Muscle of leg (tissue), 11 donors: ENCODE measurements around the gene PROX1. TPM values are rescaled to one million over a fixed set of nuclear protein-coding genes. Genes with fewer than 3 reads are reported as not detected.

Experiments used
- DNase-seq: peaks from one replicate; pipeline ENCODE4 v3.0.0; 2013
- H3K27ac ChIP-seq: one replicate; pipeline ENCODE4 v1.5.1; 2013; ENCODE audit warnings: mild to moderate bottlenecking, low read length, control low read depth
- H3K27me3 ChIP-seq: one replicate; pipeline ENCODE4 v1.6.1; 2013; ENCODE audit warnings: low read length; ENCODE audit not compliant: control insufficient read depth, insufficient read depth
- H3K36me3 ChIP-seq: one replicate; pipeline ENCODE4 v1.6.1; 2013; ENCODE audit warnings: low read length; ENCODE audit not compliant: control insufficient read depth, insufficient read depth
- H3K4me1 ChIP-seq: one replicate; pipeline ENCODE4 v1.6.1; 2013; ENCODE audit warnings: low read length; ENCODE audit not compliant: control insufficient read depth, insufficient read depth
- H3K4me3 ChIP-seq: one replicate; pipeline ENCODE4 v1.5.1; 2013; ENCODE audit warnings: low read length, control low read depth
- H3K9me3 ChIP-seq: replicated peaks from 2 replicates; pipeline ENCODE4 v1.6.1; 2013; ENCODE audit warnings: low read depth, low read length; ENCODE audit not compliant: control insufficient read depth
- WGBS: methylation state at CpG from one replicate; pipeline ENCODE4 v1.1.5; 2013; ENCODE audit warnings: missing lambda C conversion rate; ENCODE audit not compliant: insufficient coverage; 5-methylcytosine and 5-hydroxymethylcytosine counted together
- polyA plus RNA-seq, 8 donors: library from polyadenylated mRNA; unstranded; fragments of 120-200 nt; gene quantifications; one replicate each; pipeline versions ENCODE4 v1.2.1 to v1.2.3, GENCODE V29; 2013; ENCODE audit warnings: inconsistent platforms in 1 of 8, low replicate concordance in 1 of 8; ENCODE audit not compliant: insufficient read length in 8 of 8, insufficient read depth in 1 of 8
- total RNA-seq: library from RNA; stranded (reverse); fragments of 120-200 nt; gene quantifications from one replicate; pipeline ENCODE4 v1.2.4, GENCODE V29; 2013

Gene PROX1
- total and polyA plus RNA-seq, 9 donors, result 6.5 to 13.8 (median 10.5) TPM

- DNase-seq, result no peak
- WGBS, result 0% methylated on average over 1 of the region's 6 CpGs
- Histone ChIP-seq H3K4me1 (peaks cover 45% of the 10 kb centered on the region), H3K9me3 (no peaks in the 10 kb centered on the region), H3K27ac (peak overlapping the region; percentile 97), H3K4me3 (peak overlapping the region; percentile 66), H3K36me3 (no peaks in the 10 kb centered on the region), H3K27me3 (peaks cover 70% of the 10 kb centered on the region)
Measured at GRCh38 chr1:213986925-213987250, 885 bp upstream of the PROX1 start.

- WGBS, result 0% methylated on average over 1 of the region's 35 CpGs
- Histone ChIP-seq H3K27ac (peak overlapping the region; percentile 97), H3K9me3 (no peaks in the 10 kb centered on the region), H3K36me3 (no peaks in the 10 kb centered on the region), H3K27me3 (peaks cover 64% of the 10 kb centered on the region), H3K4me1 (peaks cover 42% of the 10 kb centered on the region), H3K4me3 (peak overlapping the region; percentile 66)
- DNase-seq, result no peak
Measured at GRCh38 chr1:213987422-213987926, 299 bp upstream of the PROX1 start.

- 0% methylated on average over 8 of the region's 17 CpGs for WGBS
- H3K4me3 ChIP-seq, result peak overlapping the region; percentile 66
- DNase-seq, result peak; percentile 77
- peaks cover 36% of the 10 kb centered on the region for H3K4me1 ChIP-seq
- peaks cover 53% of the 10 kb centered on the region for H3K27me3 ChIP-seq
- H3K9me3 ChIP-seq, result no peaks in the 10 kb centered on the region
- peak overlapping the region; percentile 97 for H3K27ac ChIP-seq
- H3K36me3 ChIP-seq, result no peaks in the 10 kb centered on the region
Measured at GRCh38 chr1:213988507-213989001, 781 bp downstream of the PROX1 start.

GRCh38 chr1:213989002-213989855, 1.5 kb downstream of the PROX1 start:
- Histone ChIP-seq H3K27me3 (peaks cover 51% of the 10 kb centered on the region), H3K27ac (peak overlapping the region; percentile 97)
- DNase-seq, result peak; percentile 53

GRCh38 chr1:213993929-213994328, 6.2 kb downstream of the PROX1 start:
- Histone ChIP-seq H3K4me3 (no peak overlapping the region), H3K9me3 (no peaks in the 10 kb centered on the region), H3K27ac (no peak overlapping the region), H3K36me3 (peaks cover 8% of the 10 kb centered on the region), H3K4me1 (peaks cover 30% of the 10 kb centered on the region), H3K27me3 (peaks cover 19% of the 10 kb centered on the region)
- no peak for DNase-seq
- 46% methylated on average over 2 of the region's 2 CpGs for WGBS

More at GRCh38 chr1:213989002-213989855, 1.5 kb downstream of the PROX1 start:
- under 1% methylated on average over 34 of the region's 39 CpGs for WGBS
- H3K4me1 ChIP-seq, result peaks cover 32% of the 10 kb centered on the region
- H3K4me3 ChIP-seq, result peak overlapping the region; percentile 66
- no peaks in the 10 kb centered on the region for H3K36me3 ChIP-seq
- H3K9me3 ChIP-seq, result no peaks in the 10 kb centered on the region

GRCh38 chr1:213994888-213995287, 7.1 kb downstream of the PROX1 start:
- H3K9me3 ChIP-seq, result no peaks in the 10 kb centered on the region
- peaks cover 8% of the 10 kb centered on the region for H3K36me3 ChIP-seq
- H3K27me3 ChIP-seq, result peaks cover 10% of the 10 kb centered on the region
- WGBS, result 43% methylated on average over 1 of the region's 5 CpGs
- no peak overlapping the region for H3K27ac ChIP-seq
- H3K4me1 ChIP-seq, result peaks cover 23% of the 10 kb centered on the region
- no peak for DNase-seq
- H3K4me3 ChIP-seq, result no peak overlapping the region

- Histone ChIP-seq H3K4me3 (no peak overlapping the region), H3K9me3 (no peaks in the 10 kb centered on the region), H3K27me3 (peaks cover 4% of the 10 kb centered on the region), H3K36me3 (peaks cover 8% of the 10 kb centered on the region), H3K27ac (no peak overlapping the region), H3K4me1 (peaks cover 19% of the 10 kb centered on the region)
- no peak for DNase-seq
- WGBS, result no CpG with 5 or more reads among the region's 2 CpGs
Measured at GRCh38 chr1:213995603-213996002, 7.8 kb downstream of the PROX1 start.

GRCh38 chr1:213996320-213997037, 8.7 kb downstream of the PROX1 start:
- DNase-seq, result peak; percentile 91
- Histone ChIP-seq H3K9me3 (no peaks in the 10 kb centered on the region), H3K27ac (peak overlapping the region; percentile 95), H3K4me1 (peaks cover 21% of the 10 kb centered on the region), H3K4me3 (peak overlapping the region; percentile 23), H3K27me3 (peaks cover 4% of the 10 kb centered on the region), H3K36me3 (peaks cover 8% of the 10 kb centered on the region)
- WGBS, result 38% methylated on average over 12 of the region's 15 CpGs

- WGBS, result 55% methylated on average over 24 of the region's 24 CpGs
- peak overlapping the region; percentile 23 for H3K4me3 ChIP-seq
- peak; percentile 88 for DNase-seq
Measured at GRCh38 chr1:213997038-213997771, 9.4 kb downstream of the PROX1 start.

More at GRCh38 chr1:213997038-213997771, 9.4 kb downstream of the PROX1 start:
- Histone ChIP-seq H3K27ac (peak overlapping the region; percentile 95), H3K9me3 (no peaks in the 10 kb centered on the region), H3K27me3 (peaks cover 4% of the 10 kb centered on the region), H3K36me3 (peaks cover 8% of the 10 kb centered on the region), H3K4me1 (peaks cover 23% of the 10 kb centered on the region)
